Measurements from ENCODE around the gene WASL.

Gene WASL

DNA sequence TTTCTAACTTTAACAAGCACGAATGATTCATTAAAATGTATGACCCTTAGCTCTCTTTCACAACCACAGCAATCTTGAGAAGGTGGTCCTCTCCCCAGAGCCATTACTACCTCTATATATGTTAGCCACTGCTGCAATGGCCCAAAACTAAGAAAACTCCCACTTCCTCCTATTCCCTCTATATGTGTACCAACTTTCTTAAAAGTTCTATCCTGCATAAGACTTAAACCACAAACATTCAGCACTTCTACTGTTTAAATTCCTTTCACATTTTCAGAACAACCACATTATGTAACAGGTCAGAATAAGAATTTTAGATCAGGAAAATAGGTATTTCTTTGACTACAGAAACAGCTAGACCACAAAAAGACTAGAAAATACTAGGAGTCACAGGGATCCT, 36.2 kb downstream of the WASL start:
- no peak for TF ChIP-seq ZBTB7A (IDR thresholded peaks at IDR 0.05; ENCODE audit: low read depth)
- no peak for TF ChIP-seq EP300 (IDR thresholded peaks at IDR 0.05; ENCODE audit: borderline replicate concordance)
- no peak for TF ChIP-seq NFIC (IDR thresholded peaks at IDR 0.05)
- TF ChIP-seq, protein P1, sequence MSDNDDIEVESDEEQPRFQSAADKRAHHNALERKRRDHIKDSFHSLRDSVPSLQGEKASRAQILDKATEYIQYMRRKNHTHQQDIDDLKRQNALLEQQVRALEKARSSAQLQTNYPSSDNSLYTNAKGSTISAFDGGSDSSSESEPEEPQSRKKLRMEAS (IDR thresholded peaks at IDR 0.05) = no peak
- no peak for TF ChIP-seq FOXM1 (IDR thresholded peaks at IDR 0.05; ENCODE audit: borderline replicate concordance, low read depth)
- TF ChIP-seq RAD21 (IDR thresholded peaks at IDR 0.05; ENCODE audit: low read depth) = no peak
- TF ChIP-seq EGR1 (IDR thresholded peaks at IDR 0.05) = no peak
- TF ChIP-seq CREB1 (IDR thresholded peaks at IDR 0.05; ENCODE audit: low read depth) = no peak
- no peak for TF ChIP-seq CEBPB (IDR thresholded peaks at IDR 0.05)
- TF ChIP-seq TCF12 (IDR thresholded peaks at IDR 0.05; ENCODE audit: low read depth) = no peak
- TF ChIP-seq, protein P2, sequence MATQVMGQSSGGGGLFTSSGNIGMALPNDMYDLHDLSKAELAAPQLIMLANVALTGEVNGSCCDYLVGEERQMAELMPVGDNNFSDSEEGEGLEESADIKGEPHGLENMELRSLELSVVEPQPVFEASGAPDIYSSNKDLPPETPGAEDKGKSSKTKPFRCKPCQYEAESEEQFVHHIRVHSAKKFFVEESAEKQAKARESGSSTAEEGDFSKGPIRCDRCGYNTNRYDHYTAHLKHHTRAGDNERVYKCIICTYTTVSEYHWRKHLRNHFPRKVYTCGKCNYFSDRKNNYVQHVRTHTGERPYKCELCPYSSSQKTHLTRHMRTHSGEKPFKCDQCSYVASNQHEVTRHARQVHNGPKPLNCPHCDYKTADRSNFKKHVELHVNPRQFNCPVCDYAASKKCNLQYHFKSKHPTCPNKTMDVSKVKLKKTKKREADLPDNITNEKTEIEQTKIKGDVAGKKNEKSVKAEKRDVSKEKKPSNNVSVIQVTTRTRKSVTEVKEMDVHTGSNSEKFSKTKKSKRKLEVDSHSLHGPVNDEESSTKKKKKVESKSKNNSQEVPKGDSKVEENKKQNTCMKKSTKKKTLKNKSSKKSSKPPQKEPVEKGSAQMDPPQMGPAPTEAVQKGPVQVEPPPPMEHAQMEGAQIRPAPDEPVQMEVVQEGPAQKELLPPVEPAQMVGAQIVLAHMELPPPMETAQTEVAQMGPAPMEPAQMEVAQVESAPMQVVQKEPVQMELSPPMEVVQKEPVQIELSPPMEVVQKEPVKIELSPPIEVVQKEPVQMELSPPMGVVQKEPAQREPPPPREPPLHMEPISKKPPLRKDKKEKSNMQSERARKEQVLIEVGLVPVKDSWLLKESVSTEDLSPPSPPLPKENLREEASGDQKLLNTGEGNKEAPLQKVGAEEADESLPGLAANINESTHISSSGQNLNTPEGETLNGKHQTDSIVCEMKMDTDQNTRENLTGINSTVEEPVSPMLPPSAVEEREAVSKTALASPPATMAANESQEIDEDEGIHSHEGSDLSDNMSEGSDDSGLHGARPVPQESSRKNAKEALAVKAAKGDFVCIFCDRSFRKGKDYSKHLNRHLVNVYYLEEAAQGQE (IDR thresholded peaks at IDR 0.05; ENCODE audit: low read depth) = no peak
- TF ChIP-seq, protein P3, sequence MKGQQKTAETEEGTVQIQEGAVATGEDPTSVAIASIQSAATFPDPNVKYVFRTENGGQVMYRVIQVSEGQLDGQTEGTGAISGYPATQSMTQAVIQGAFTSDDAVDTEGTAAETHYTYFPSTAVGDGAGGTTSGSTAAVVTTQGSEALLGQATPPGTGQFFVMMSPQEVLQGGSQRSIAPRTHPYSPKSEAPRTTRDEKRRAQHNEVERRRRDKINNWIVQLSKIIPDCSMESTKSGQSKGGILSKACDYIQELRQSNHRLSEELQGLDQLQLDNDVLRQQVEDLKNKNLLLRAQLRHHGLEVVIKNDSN (IDR thresholded peaks at IDR 0.05) = no peak
- TF ChIP-seq YY1 (IDR thresholded peaks at IDR 0.05; ENCODE audit: low read depth) = no peak
- no peak for TF ChIP-seq TAF1 (IDR thresholded peaks at IDR 0.05; ENCODE audit: low read depth)
- TF ChIP-seq TEAD4 (IDR thresholded peaks at IDR 0.05) = no peak

DNA sequence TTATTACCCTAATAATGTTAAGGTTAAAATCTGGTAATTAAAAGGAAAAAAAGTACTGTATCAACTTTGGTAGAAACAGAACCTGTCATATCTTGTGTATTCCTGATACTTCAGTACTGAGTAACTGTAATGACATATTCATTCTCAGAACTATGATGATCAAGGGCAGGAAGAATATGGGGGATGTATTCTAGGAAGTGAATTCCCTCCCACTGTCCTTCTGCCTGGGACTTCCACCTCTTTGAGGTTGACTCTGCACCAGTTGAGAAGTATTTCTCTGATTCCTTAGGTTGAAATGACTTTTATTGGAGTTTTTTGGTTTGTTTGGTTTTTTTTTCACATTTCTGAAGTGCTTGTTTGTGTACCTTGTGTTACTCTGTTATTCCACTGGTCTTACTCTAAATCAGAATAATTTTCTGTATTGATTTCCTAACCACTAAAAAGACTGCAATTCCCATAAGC, 36.9 kb downstream of the WASL start:
- no peak for TF ChIP-seq NFIC (IDR thresholded peaks at IDR 0.05)
- TF ChIP-seq TAF1 (IDR thresholded peaks at IDR 0.05; ENCODE audit: low read depth) = no peak
- no peak for TF ChIP-seq RAD21 (IDR thresholded peaks at IDR 0.05; ENCODE audit: low read depth)
- no peak for TF ChIP-seq FOXM1 (IDR thresholded peaks at IDR 0.05; ENCODE audit: borderline replicate concordance, low read depth)
- no peak for TF ChIP-seq CREB1 (IDR thresholded peaks at IDR 0.05; ENCODE audit: low read depth)
- TF ChIP-seq TCF12 (IDR thresholded peaks at IDR 0.05; ENCODE audit: low read depth) = no peak
- TF ChIP-seq, protein P1 (IDR thresholded peaks at IDR 0.05) = no peak

DNA sequence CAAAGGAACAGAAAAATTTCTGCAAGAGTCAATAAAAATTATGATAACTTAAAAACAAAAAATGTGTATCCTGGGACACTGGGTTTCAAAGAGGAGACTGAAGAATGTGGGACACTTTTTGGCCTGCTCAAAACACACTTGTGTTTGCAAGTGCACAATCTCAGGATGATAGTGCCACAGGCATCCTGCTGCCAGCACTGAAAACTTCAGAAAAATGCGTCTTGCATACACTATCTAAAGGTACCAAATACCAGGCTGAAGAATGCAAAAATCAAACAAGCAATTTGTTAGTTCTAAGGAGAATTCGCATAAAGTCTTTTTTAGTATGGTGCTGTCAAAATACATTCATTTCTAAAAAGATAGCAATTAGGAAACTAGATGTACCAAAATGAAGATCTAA, 38.1 kb downstream of the WASL start:
- TF ChIP-seq TCF12 (IDR thresholded peaks at IDR 0.05; ENCODE audit: low read depth) (no peak), ZBTB7A (IDR thresholded peaks at IDR 0.05; ENCODE audit: low read depth) (no peak), TAF1 (IDR thresholded peaks at IDR 0.05; ENCODE audit: low read depth) (no peak), EP300 (IDR thresholded peaks at IDR 0.05; ENCODE audit: borderline replicate concordance) (no peak), NFIC (IDR thresholded peaks at IDR 0.05) (no peak), FOXM1 (IDR thresholded peaks at IDR 0.05; ENCODE audit: borderline replicate concordance, low read depth) (no peak)

DNA sequence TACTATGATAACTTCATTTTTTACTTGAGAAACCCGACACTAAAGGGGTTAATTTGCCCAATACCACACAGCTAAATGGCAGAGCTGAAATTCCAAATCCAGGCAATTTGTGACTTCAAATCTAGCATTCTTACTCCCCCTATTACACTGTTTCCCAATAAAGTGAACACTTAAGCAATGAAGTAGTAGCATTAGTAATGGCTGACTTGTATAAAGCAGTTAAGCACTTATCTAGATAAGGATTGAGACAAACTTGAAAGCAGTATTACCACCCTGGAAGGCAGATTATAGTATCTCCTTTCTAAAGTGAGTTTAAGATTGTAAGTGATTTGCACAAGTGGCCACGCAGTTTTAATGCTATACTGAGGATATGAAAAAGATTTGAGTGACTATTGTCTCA, 39.3 kb downstream of the WASL start:
- TF ChIP-seq CEBPB (IDR thresholded peaks at IDR 0.05) (no peak), EGR1 (IDR thresholded peaks at IDR 0.05) (no peak), TAF1 (IDR thresholded peaks at IDR 0.05; ENCODE audit: low read depth) (no peak), TCF12 (IDR thresholded peaks at IDR 0.05; ENCODE audit: low read depth) (no peak), RAD21 (IDR thresholded peaks at IDR 0.05; ENCODE audit: low read depth) (no peak), YY1 (IDR thresholded peaks at IDR 0.05; ENCODE audit: low read depth) (no peak), ZBTB7A (IDR thresholded peaks at IDR 0.05; ENCODE audit: low read depth) (no peak), TEAD4 (IDR thresholded peaks at IDR 0.05) (no peak), CREB1 (IDR thresholded peaks at IDR 0.05; ENCODE audit: low read depth) (no peak), FOXM1 (IDR thresholded peaks at IDR 0.05; ENCODE audit: borderline replicate concordance, low read depth) (no peak), NFIC (IDR thresholded peaks at IDR 0.05) (no peak), EP300 (IDR thresholded peaks at IDR 0.05; ENCODE audit: borderline replicate concordance) (no peak)
- TF ChIP-seq, protein P1 (IDR thresholded peaks at IDR 0.05) = no peak
- TF ChIP-seq, protein P2 (IDR thresholded peaks at IDR 0.05; ENCODE audit: low read depth) = no peak
- TF ChIP-seq, protein P3 (IDR thresholded peaks at IDR 0.05) = no peak

DNA sequence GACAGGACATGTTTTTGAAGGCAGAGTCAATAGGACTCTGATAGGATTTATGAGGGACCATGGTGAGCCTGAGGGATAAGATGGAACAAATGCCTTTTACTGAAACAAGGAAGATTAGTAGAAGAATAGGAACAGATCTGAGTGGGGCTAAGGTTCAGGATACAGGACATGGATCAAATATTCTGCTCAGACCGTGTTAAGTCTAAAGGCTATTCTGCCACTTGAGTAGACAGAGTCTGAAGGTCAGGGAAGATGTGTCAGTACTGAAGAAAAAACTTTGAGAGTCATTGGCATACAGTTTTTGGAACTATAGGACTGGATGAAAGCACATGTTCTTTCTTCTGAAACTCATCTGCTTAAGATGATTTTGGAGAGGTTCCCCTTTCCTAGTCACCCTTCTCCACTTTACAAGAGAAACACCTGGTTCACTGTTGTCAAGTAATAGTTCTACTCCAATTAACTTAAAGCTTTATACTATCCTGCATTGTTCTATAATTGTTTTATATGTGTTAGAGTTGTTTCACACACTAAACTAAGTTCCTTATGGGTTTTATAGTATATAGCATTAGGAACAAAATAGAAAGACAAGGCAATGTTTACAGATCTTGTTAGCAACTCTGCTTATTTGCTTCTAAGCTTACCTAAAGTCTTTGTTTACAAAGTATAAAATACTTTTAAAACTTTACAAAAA, 43.4 kb downstream of the WASL start:
- TF ChIP-seq, protein P3 (IDR thresholded peaks at IDR 0.05) = no peak
- TF ChIP-seq, protein P1 (IDR thresholded peaks at IDR 0.05) = no peak
- TF ChIP-seq FOXM1 (IDR thresholded peaks at IDR 0.05; ENCODE audit: borderline replicate concordance, low read depth) = no peak
- TF ChIP-seq ZBTB7A (IDR thresholded peaks at IDR 0.05; ENCODE audit: low read depth) = no peak
- no peak for TF ChIP-seq CREB1 (IDR thresholded peaks at IDR 0.05; ENCODE audit: low read depth)
- TF ChIP-seq CEBPB (IDR thresholded peaks at IDR 0.05) = no peak
- TF ChIP-seq EP300 (IDR thresholded peaks at IDR 0.05; ENCODE audit: borderline replicate concordance) = no peak
- no peak for TF ChIP-seq EGR1 (IDR thresholded peaks at IDR 0.05)
- no peak for TF ChIP-seq TAF1 (IDR thresholded peaks at IDR 0.05; ENCODE audit: low read depth)
- no peak for TF ChIP-seq NFIC (IDR thresholded peaks at IDR 0.05)
- no peak for TF ChIP-seq TEAD4 (IDR thresholded peaks at IDR 0.05)
- TF ChIP-seq YY1 (IDR thresholded peaks at IDR 0.05; ENCODE audit: low read depth) = no peak
- no peak for TF ChIP-seq TCF12 (IDR thresholded peaks at IDR 0.05; ENCODE audit: low read depth)
- TF ChIP-seq RAD21 (IDR thresholded peaks at IDR 0.05; ENCODE audit: low read depth) = no peak
- TF ChIP-seq, protein P2 (IDR thresholded peaks at IDR 0.05; ENCODE audit: low read depth) = no peak
